Renal pelvis (tissue), 4 donors: ENCODE results near the gene EPN1. TPM values are rescaled to one million over a fixed set of nuclear protein-coding genes. Genes with fewer than 3 reads are reported as not detected.

Source experiments
- DNase-seq: peaks from one replicate; pipeline ENCODE4 v3.0.0-alpha.2; 2013
- polyA plus RNA-seq, 3 donors: library from polyadenylated mRNA; unstranded; fragments of 120-200 nt; gene quantifications; one replicate each; pipeline ENCODE4 v1.2.1, GENCODE V29; 2013; ENCODE audit not compliant: insufficient read length in 3 of 3

Gene EPN1
- polyA plus RNA-seq, 3 donors, result 123 to 173 (median 140) TPM

GRCh38 chr19:55656988-55657747, 17.9 kb upstream of the EPN1 start:
- no peak for DNase-seq

GRCh38 chr19:55658846-55659459, 16.1 kb upstream of the EPN1 start:
- DNase-seq, result no peak

GRCh38 chr19:55659822-55660221, 15.2 kb upstream of the EPN1 start:
- DNase-seq, result no peak

- no peak for DNase-seq
Observed at GRCh38 chr19:55660404-55660803, 14.6 kb upstream of the EPN1 start.

GRCh38 chr19:55660991-55661390, 14.0 kb upstream of the EPN1 start:
- no peak for DNase-seq

- no peak for DNase-seq
Observed at GRCh38 chr19:55661826-55662225, 13.2 kb upstream of the EPN1 start.

- DNase-seq, result no peak
Observed at GRCh38 chr19:55663846-55664536, 11.0 kb upstream of the EPN1 start.

- DNase-seq, result no peak
Observed at GRCh38 chr19:55666343-55667005, 8.6 kb upstream of the EPN1 start.

GRCh38 chr19:55667006-55667381, 8.0 kb upstream of the EPN1 start:
- no peak for DNase-seq

- DNase-seq, result no peak
Observed at GRCh38 chr19:55667511-55667910, 7.5 kb upstream of the EPN1 start.

- DNase-seq, result no peak
Observed at GRCh38 chr19:55667958-55668357, 7.1 kb upstream of the EPN1 start.

- DNase-seq, result no peak
Observed at GRCh38 chr19:55668603-55669348, 6.2 kb upstream of the EPN1 start.

- no peak for DNase-seq
Observed at GRCh38 chr19:55669418-55670279, 5.4 kb upstream of the EPN1 start.

- DNase-seq, result no peak
Observed at GRCh38 chr19:55670280-55671053, 4.6 kb upstream of the EPN1 start.

GRCh38 chr19:55671054-55671378, 4.0 kb upstream of the EPN1 start:
- no peak for DNase-seq

- DNase-seq, result no peak
Observed at GRCh38 chr19:55672418-55672817, 2.6 kb upstream of the EPN1 start.

GRCh38 chr19:55673465-55673864, 1.6 kb upstream of the EPN1 start:
- DNase-seq, result no peak

- no peak for DNase-seq
Observed at GRCh38 chr19:55673889-55674288, 1.1 kb upstream of the EPN1 start.

- DNase-seq, result no peak
Observed at GRCh38 chr19:55674459-55674840, 576 bp upstream of the EPN1 start.

GRCh38 chr19:55675661-55676354, 782 bp downstream of the EPN1 start:
- no peak for DNase-seq
